Mesendoderm (in vitro differentiated cells): ENCODE results near the gene NR3C1.
"Not testable (repeated sequence)": the region's sequence is repeated elsewhere in the genome, so short reads cannot be mapped to it uniquely, and the experiment has no call there.

Source experiments
- DNase-seq: peaks from one replicate; pipeline ENCODE4 v3.0.0; 2013
- H2AK5ac ChIP-seq: 2 replicates; pipeline ENCODE4 v1.6.1; 2013; ENCODE audit warnings: low read length, inconsistent platforms
- H2BK120ac ChIP-seq: 2 replicates; pipeline ENCODE4 v1.6.1; 2013; ENCODE audit warnings: low read depth, mild to moderate bottlenecking, low read length, moderate library complexity, mixed read lengths
- H2BK15ac ChIP-seq: replicated peaks from 2 replicates; pipeline ENCODE4 v1.6.1; 2013; ENCODE audit warnings: low read depth, mild to moderate bottlenecking, moderate library complexity
- H2BK5ac ChIP-seq: 2 replicates; pipeline ENCODE4 v1.6.1; 2013; ENCODE audit warnings: low read length, inconsistent platforms
- H3K18ac ChIP-seq: 2 replicates; pipeline ENCODE4 v1.6.1; 2013; ENCODE audit warnings: mild to moderate bottlenecking, low read length, mixed read lengths
- H3K23ac ChIP-seq: one replicate; pipeline ENCODE4 v1.6.1; 2013; ENCODE audit warnings: low read length
- H3K27ac ChIP-seq: 2 replicates; pipeline ENCODE4 v1.5.1; 2013; ENCODE audit warnings: low read depth, mild to moderate bottlenecking, inconsistent platforms, low read length, moderate library complexity
- H3K27me3 ChIP-seq: 2 replicates; pipeline ENCODE4 v1.6.1; 2013; ENCODE audit warnings: low read length, control low read depth, mild to moderate bottlenecking, inconsistent platforms; ENCODE audit not compliant: insufficient read depth, poor library complexity
- H3K36me3 ChIP-seq: 2 replicates; pipeline ENCODE4 v1.6.1; 2013; ENCODE audit warnings: low read length, inconsistent platforms; ENCODE audit not compliant: control insufficient read depth, insufficient read depth
- H3K4ac ChIP-seq: one replicate; pipeline ENCODE4 v1.6.1; 2013; ENCODE audit warnings: low read depth, mild to moderate bottlenecking, low read length, moderate library complexity
- H3K4me1 ChIP-seq: 2 replicates; pipeline ENCODE4 v1.6.1; 2013; ENCODE audit warnings: low read depth, low read length, inconsistent platforms; ENCODE audit not compliant: control insufficient read depth
- H3K4me2 ChIP-seq: 2 replicates; pipeline ENCODE4 v1.6.1; 2013; ENCODE audit warnings: low read length
- H3K4me3 ChIP-seq: 2 replicates; pipeline ENCODE4 v1.5.1; 2013; ENCODE audit warnings: mild to moderate bottlenecking, low read length
- H3K56ac ChIP-seq: one replicate; pipeline ENCODE4 v1.6.1; 2013; ENCODE audit warnings: low read length
- H3K79me1 ChIP-seq: 2 replicates; pipeline ENCODE4 v1.6.1; 2013; ENCODE audit warnings: low read length, inconsistent platforms
- H3K79me2 ChIP-seq: 2 replicates; pipeline ENCODE4 v1.6.1; 2013; ENCODE audit warnings: mild to moderate bottlenecking, low read length; ENCODE audit not compliant: control insufficient read depth, insufficient read depth
- H3K9ac ChIP-seq: 2 replicates; pipeline ENCODE4 v1.6.1; 2013; ENCODE audit warnings: low read length, inconsistent platforms
- H4K5ac ChIP-seq: one replicate; pipeline ENCODE4 v1.6.1; 2013; ENCODE audit warnings: low read length
- H4K8ac ChIP-seq: one replicate; pipeline ENCODE4 v1.6.1; 2013; ENCODE audit warnings: low read depth, mild to moderate bottlenecking, control low read depth, low read length, moderate library complexity
- WGBS: extraction: QIAGEN DNeasy Blood & Tissue Kit; methylation state at CpG from one replicate; pipeline ENCODE4 v1.1.7; 2013; ENCODE audit warnings: low lambda C conversion rate, missing lambda C conversion rate; ENCODE audit not compliant: insufficient coverage; ENCODE audit errors: extremely low coverage; 5-methylcytosine and 5-hydroxymethylcytosine counted together

The NR3C1 gene

GRCh38 chr5:143334903-143335302 is 68.6 kb downstream of the NR3C1 start:
- no peak for DNase-seq
- Histone ChIP-seq H2AK5ac (no peak overlapping the region), H2BK15ac (no peak overlapping the region), H3K4me1 (no peaks in the 10 kb centered on the region), H3K36me3 (no peaks in the 10 kb centered on the region), H3K27ac (no peak overlapping the region), H3K9ac (no peak overlapping the region), H3K23ac (no peak overlapping the region), H3K18ac (no peak overlapping the region), H3K79me2 (no peaks in the 10 kb centered on the region), H3K4ac (no peak overlapping the region), H2BK120ac (no peak overlapping the region), H4K5ac (no peak overlapping the region), H3K4me2 (no peak overlapping the region), H3K56ac (no peak overlapping the region), H3K79me1 (peaks cover 1% of the 10 kb centered on the region), H3K27me3 (no peaks in the 10 kb centered on the region), H4K8ac (no peak overlapping the region), H3K4me3 (no peak overlapping the region), H2BK5ac (no peak overlapping the region)
- WGBS: no CpG with 5 or more reads among the region's 3 CpGs

DNA sequence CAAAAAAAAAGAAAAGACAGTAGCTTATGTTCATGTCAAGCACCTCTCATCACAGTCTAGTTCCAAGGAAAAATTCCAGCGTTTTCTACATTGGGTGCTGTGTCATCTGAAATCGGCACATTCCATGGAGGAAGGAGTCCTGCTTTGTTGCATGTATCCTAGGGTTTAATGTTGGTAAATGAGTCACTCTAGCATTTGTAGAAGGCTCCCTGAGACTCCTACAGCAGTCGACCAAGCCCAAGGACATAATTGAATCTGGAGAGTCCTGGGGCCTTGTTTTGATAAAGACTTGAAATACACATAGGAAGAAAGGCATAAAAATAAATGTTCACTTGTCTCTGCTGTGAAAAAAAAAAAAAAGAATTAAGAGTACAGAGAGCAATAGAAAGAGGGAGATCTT is 69.1 kb downstream of the NR3C1 start:
- not testable (repeated sequence) for H3K9ac ChIP-seq, H3K18ac ChIP-seq, H2AK5ac ChIP-seq, H3K27me3 ChIP-seq, DNase-seq, H3K27ac ChIP-seq, H3K4me3 ChIP-seq, H4K8ac ChIP-seq, H2BK5ac ChIP-seq, H3K56ac ChIP-seq, H3K4ac ChIP-seq, H3K23ac ChIP-seq, H3K79me2 ChIP-seq, H3K4me2 ChIP-seq, H2BK120ac ChIP-seq, H3K79me1 ChIP-seq, H3K4me1 ChIP-seq, H4K5ac ChIP-seq, H3K36me3 ChIP-seq, H2BK15ac ChIP-seq
- WGBS: no CpG with 5 or more reads among the region's 3 CpGs

- no peak overlapping the region for H2BK5ac ChIP-seq
- H3K27me3 ChIP-seq: no peaks in the 10 kb centered on the region
- H3K18ac ChIP-seq: no peak overlapping the region
- no peak overlapping the region for H3K4me3 ChIP-seq
- no peak overlapping the region for H2BK15ac ChIP-seq
- DNase-seq: no peak
- H3K4ac ChIP-seq: no peak overlapping the region
- no peaks in the 10 kb centered on the region for H3K4me1 ChIP-seq
- H3K9ac ChIP-seq: no peak overlapping the region
- no peaks in the 10 kb centered on the region for H3K36me3 ChIP-seq
- no peak overlapping the region for H3K56ac ChIP-seq
- no peak overlapping the region for H3K23ac ChIP-seq
- no peak overlapping the region for H3K27ac ChIP-seq
- H4K8ac ChIP-seq: no peak overlapping the region
- no peak overlapping the region for H4K5ac ChIP-seq
- no CpG with 5 or more reads among the region's 1 CpG for WGBS
- H2AK5ac ChIP-seq: no peak overlapping the region
- H2BK120ac ChIP-seq: no peak overlapping the region
- H3K4me2 ChIP-seq: no peak overlapping the region
- no peaks in the 10 kb centered on the region for H3K79me1 ChIP-seq
- H3K79me2 ChIP-seq: no peaks in the 10 kb centered on the region
Observed at GRCh38 chr5:143331956-143332355, 71.5 kb downstream of the NR3C1 start.

DNA sequence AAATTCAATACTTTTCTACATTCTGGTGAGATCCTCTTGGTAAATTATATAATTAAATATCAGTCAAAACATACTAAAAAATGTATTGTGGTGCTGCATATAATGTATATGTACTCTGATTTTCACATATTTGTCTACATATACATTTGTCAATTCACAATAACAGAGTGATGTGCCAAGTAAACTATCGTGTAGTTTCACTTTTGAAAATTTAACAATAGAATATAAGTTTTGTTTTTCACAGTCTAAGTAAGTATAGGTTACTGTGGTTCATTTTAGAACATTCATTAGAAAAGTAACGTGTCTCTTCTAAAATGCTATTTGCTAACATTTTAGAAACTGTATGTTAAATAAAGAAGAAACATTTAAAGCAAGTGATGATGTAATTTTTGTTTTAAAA is 73.6 kb downstream of the NR3C1 start:
- Histone ChIP-seq H2BK15ac (no peak overlapping the region), H2BK120ac (no peak overlapping the region), H4K5ac (no peak overlapping the region), H3K79me1 (no peaks in the 10 kb centered on the region), H2BK5ac (no peak overlapping the region), H3K36me3 (no peaks in the 10 kb centered on the region), H3K4me1 (no peaks in the 10 kb centered on the region), H2AK5ac (no peak overlapping the region), H3K9ac (no peak overlapping the region), H3K27me3 (no peaks in the 10 kb centered on the region), H3K4me3 (no peak overlapping the region), H3K23ac (no peak overlapping the region), H4K8ac (no peak overlapping the region), H3K27ac (no peak overlapping the region), H3K18ac (no peak overlapping the region), H3K79me2 (no peaks in the 10 kb centered on the region), H3K4ac (no peak overlapping the region), H3K56ac (no peak overlapping the region), H3K4me2 (no peak overlapping the region)
- DNase-seq: no peak
- no CpG with 5 or more reads among the region's 2 CpGs for WGBS

DNA sequence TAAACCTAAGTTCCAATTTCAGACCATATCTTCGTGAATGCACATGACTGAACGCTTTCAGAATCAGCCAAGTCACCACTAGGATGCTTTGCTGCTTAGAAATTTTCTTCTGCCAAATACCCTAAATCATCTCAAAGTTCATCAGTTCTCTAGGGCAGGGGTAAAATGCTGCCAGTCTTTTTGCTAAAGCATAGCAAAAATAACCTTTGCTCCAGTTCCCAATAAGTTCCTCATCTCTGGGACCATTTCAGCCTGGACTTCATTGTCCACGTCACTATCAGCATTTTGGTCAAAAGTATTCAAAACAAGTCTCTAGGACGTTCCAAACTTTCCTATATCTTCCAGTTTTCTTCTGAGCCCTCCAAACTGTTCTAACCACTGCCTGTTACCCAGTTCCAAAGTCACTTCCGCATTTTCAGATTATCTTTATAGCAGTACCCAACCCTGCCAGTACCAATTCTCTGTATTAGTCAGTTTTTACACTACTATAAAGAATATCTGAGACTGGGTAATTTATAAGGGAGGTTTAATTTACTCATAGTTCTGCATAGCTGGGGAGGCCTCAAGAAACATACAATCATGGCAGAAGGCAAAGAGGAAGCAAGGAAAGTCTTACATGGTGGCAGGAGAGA is 74.8 kb downstream of the NR3C1 start:
- no peak for DNase-seq

GRCh38 chr5:143325086-143325485 is 78.4 kb downstream of the NR3C1 start:
- not testable (repeated sequence) for DNase-seq, H3K56ac ChIP-seq, H3K23ac ChIP-seq, H3K27ac ChIP-seq, H2AK5ac ChIP-seq, H3K4ac ChIP-seq, H4K5ac ChIP-seq, H2BK5ac ChIP-seq, H4K8ac ChIP-seq, H3K36me3 ChIP-seq, H3K4me3 ChIP-seq, H2BK120ac ChIP-seq, H3K4me2 ChIP-seq, H3K9ac ChIP-seq, H3K18ac ChIP-seq, H3K4me1 ChIP-seq, H3K79me2 ChIP-seq, H3K79me1 ChIP-seq, H2BK15ac ChIP-seq, H3K27me3 ChIP-seq
- WGBS: no CpG with 5 or more reads among the region's 4 CpGs

More for the DNA sequence above, 74.8 kb downstream of the NR3C1 start:
- no peaks in the 10 kb centered on the region for H3K4me1 ChIP-seq
- H4K5ac ChIP-seq: no peak overlapping the region
- no peak overlapping the region for H3K56ac ChIP-seq
- no peak overlapping the region for H3K9ac ChIP-seq
- H2AK5ac ChIP-seq: no peak overlapping the region
- H3K18ac ChIP-seq: no peak overlapping the region
- no peaks in the 10 kb centered on the region for H3K79me2 ChIP-seq
- H2BK120ac ChIP-seq: no peak overlapping the region
- no peaks in the 10 kb centered on the region for H3K79me1 ChIP-seq
- no peak overlapping the region for H3K23ac ChIP-seq
- H3K36me3 ChIP-seq: no peaks in the 10 kb centered on the region
- H2BK5ac ChIP-seq: no peak overlapping the region
- H4K8ac ChIP-seq: no peak overlapping the region
- no peak overlapping the region for H3K4me2 ChIP-seq
- no peak overlapping the region for H3K27ac ChIP-seq
- H3K4ac ChIP-seq: no peak overlapping the region
- H2BK15ac ChIP-seq: no peak overlapping the region
- WGBS: no CpG with 5 or more reads among the region's 5 CpGs
- H3K4me3 ChIP-seq: no peak overlapping the region
- H3K27me3 ChIP-seq: no peaks in the 10 kb centered on the region
